ENCODE results near the gene RIMBP2.
"Not testable (repeated sequence)": the region's sequence is repeated elsewhere in the genome, so short reads cannot be mapped to it uniquely, and the experiment has no call there.

The RIMBP2 gene

GRCh38 chr12:130589540-130590317 is 126.4 kb downstream of the RIMBP2 start:
- DNase-seq = no peak

GRCh38 chr12:130588696-130589539 is 127.2 kb downstream of the RIMBP2 start:
- DNase-seq = no peak

- no peak for DNase-seq
These were observed 128.1 kb downstream of the RIMBP2 start for GRCh38 chr12:130587966-130588365.

- not testable (repeated sequence) for DNase-seq
These were observed 131.6 kb downstream of the RIMBP2 start for GRCh38 chr12:130584475-130584874.

- DNase-seq = no peak
These were observed 132.3 kb downstream of the RIMBP2 start for GRCh38 chr12:130583800-130584199.

GRCh38 chr12:130583317-130583716 is 132.8 kb downstream of the RIMBP2 start:
- no peak for DNase-seq

GRCh38 chr12:130582286-130582685 is 133.8 kb downstream of the RIMBP2 start:
- no peak for DNase-seq

- no peak for DNase-seq
These were observed 134.3 kb downstream of the RIMBP2 start for GRCh38 chr12:130581782-130582181.

- no peak for DNase-seq
These were observed 136.9 kb downstream of the RIMBP2 start for GRCh38 chr12:130579231-130579630.

GRCh38 chr12:130577351-130577750 is 138.7 kb downstream of the RIMBP2 start:
- no peak for DNase-seq

GRCh38 chr12:130576371-130576816 is 139.7 kb downstream of the RIMBP2 start:
- DNase-seq = peak; percentile 75

GRCh38 chr12:130574402-130574801 is 141.7 kb downstream of the RIMBP2 start:
- DNase-seq = no peak

GRCh38 chr12:130573766-130574165 is 142.3 kb downstream of the RIMBP2 start:
- no peak for DNase-seq

- DNase-seq = no peak
These were observed 142.9 kb downstream of the RIMBP2 start for GRCh38 chr12:130573235-130573634.

GRCh38 chr12:130572553-130572952 is 143.5 kb downstream of the RIMBP2 start:
- peak; percentile 9 for DNase-seq

- no peak for DNase-seq
These were observed 144.4 kb downstream of the RIMBP2 start for GRCh38 chr12:130571734-130572133.

GRCh38 chr12:130571089-130571488 is 145.0 kb downstream of the RIMBP2 start:
- no peak for DNase-seq

- DNase-seq = no peak
These were observed 146.6 kb downstream of the RIMBP2 start for GRCh38 chr12:130569521-130569920.

- DNase-seq = no peak
These were observed 147.6 kb downstream of the RIMBP2 start for GRCh38 chr12:130568501-130568900.

- no peak for DNase-seq
These were observed 148.1 kb downstream of the RIMBP2 start for GRCh38 chr12:130568041-130568440.

GRCh38 chr12:130566446-130567155 is 149.5 kb downstream of the RIMBP2 start:
- no peak for DNase-seq

GRCh38 chr12:130565189-130565588 is 150.9 kb downstream of the RIMBP2 start:
- DNase-seq = no peak

- no peak for DNase-seq
These were observed 152.8 kb downstream of the RIMBP2 start for GRCh38 chr12:130563323-130563722.
